Measurements from ENCODE around the gene PDZK1IP1.

The PDZK1IP1 gene, protein sequence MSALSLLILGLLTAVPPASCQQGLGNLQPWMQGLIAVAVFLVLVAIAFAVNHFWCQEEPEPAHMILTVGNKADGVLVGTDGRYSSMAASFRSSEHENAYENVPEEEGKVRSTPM

DNA sequence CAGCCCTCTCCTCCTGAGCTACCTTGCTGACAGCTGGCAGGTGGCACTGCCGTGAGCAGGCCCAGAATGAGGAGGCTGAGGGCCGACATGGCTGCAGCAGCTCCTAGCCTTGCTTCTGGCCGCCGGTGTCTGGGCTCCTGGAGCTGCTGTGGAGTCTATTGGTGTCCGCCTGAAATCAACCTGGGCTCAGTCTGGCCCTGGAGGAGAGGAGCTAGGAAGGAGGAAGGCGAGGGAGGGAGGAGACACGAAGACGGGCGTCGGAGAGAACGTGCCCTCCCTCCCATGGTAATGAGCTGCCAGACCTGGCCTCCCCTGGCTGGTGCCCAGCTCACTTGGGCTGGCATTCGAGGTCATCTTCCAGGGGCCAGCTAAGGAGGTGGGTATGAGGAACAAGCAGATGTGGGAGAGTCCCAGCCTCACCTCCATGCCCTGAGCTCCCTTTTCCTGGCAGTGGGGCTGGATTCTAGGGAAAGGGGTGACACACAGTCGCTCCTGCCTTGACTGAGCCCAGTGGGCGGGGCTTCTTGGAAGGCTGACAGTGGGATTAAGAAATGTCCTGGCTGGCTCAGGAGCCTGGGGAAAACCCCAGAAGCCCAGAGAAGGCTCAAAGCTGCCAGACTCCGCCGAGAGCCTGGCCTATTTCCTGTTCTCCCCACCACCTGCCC, at the start of gene PDZK1IP1:
TSS of gene PDZK1IP1 (minus strand) at position 193 of the 665 bp plus-strand sequence. CDS start at position 89, 104 bp downstream.
- no peak for DNase-seq

DNA sequence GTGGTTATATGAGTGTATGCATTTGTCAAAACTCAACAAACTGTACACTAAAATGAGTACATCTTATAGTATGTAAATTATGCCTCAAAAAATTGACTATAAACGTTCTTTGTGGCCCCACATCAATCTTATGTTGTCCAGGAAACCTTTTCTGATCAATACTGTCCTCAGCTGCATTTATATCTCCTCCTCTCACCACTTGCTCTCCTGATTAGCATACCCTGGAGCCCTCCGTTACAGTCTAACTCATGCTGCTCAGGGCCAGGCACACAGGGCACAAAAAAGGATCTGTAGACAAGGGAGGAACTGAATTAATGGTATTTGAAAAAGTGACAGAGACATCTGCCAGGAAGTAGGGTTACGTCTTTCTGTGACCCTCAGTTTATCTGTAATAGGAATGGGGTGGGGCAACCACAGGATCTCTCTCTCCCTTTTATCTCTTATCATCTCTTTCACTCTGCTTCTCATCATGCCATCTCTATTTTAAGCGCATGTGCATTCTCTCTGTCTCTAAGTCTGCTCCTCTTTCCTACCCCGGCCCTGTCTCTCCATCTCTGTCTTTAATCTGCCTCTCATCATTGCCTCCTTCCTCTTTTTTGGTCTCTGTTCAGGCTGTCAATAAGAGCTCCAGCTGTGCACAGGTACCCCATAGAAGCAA, 49.2 kb upstream of the PDZK1IP1 start:
- no peak for DNase-seq

DNA sequence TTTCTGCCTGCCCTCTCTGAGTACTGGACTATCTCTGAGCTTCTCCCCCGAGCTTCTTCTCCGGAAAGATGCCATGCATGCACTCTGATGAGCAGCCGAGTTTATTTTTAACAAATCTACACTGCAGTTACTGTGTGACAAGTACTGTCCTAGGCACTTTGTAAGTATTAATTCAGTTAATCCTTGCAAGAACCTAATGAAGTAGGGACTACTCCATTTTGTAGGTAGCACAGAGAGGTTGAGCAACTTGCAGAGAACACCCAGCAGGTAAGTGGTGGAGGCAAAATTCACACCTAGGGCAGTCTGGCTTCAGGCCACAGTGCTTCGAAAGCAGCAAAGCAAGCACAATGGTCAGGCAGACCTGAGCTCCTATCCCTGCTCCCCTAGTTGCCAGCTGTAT, 46.0 kb upstream of the PDZK1IP1 start:
- DNase-seq: no peak

DNA sequence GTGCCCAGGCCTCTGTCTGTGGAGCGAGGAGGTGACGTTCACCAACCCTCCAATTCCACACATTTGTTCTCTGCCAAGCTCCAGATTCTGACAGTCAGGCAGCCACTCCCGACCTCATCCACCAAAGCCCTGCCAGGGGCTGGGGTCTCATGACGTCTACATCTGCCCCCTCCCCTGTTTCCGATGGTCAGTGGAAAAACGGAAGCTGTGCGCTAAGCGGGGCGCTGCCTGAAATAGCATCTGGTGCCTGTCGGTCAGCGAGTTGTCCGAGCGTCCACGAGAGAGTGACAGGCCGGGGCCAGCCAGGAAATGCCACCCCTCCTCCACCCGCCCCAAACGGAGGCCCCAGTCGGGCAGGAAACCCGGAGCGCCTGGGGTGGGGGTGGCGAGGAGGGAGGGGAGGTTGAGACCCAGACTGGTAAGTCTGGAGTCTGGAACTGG, 45.4 kb upstream of the PDZK1IP1 start:
- DNase-seq: peak in 1 of 2 donors; percentile 41

DNA sequence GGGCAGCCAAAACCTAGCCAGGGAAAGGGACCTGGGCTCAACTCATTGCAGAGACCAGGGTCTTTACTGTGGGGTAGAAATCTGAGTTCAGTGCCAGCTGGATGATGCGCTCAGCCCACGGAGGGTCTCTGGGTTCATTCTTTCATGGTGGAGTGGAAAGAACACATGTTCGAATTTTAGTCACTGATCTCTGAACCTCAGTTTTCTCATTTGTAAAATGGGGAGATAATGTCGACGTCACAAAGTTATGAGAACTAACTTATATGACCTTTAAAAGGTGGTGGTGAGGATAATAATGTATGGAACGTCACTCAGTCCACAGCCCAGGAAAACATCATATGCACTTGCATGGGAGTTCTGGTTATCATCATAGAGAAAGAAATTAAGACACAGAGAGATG, 43.4 kb upstream of the PDZK1IP1 start:
- DNase-seq: no peak

DNA sequence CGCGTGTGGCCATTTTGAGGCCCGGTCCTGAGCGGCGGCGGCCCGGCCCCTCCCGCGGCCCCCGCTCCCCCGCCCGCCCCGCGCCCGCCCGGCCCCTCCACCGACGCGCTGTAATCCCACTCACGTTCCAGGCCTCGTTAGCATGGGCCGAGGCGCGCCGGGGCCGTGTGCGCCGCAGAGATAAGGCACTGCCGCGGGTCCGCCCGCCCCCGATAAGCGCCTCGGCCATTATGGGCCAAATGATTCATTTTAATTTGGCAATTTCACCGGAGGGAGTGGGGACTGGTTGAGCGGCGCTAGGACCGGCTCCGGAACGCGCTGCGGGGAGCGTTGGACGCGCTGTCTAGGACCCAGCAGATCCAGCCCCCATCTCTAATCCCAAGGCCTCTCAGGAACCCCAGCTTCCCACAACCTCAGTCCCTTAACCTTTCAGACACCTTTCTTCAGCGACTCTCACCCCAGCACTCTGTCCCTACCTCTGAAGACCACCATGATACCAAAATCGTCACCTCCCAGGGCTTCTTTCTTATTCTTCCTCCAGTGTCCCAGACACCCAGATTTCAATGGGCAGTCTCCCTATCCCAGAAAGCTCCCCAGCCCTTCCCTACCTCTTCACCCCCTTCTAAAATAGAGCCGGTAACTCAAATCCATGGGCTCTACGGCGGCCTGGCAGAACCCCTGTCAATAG, 42.5 kb upstream of the PDZK1IP1 start, which contains the start of gene TAL1:
TSS of gene TAL1 (minus strand) at position 39 of the 688 bp plus-strand sequence. CDS start 6,337 bp downstream, outside the sequence.
- no peak for DNase-seq

DNA sequence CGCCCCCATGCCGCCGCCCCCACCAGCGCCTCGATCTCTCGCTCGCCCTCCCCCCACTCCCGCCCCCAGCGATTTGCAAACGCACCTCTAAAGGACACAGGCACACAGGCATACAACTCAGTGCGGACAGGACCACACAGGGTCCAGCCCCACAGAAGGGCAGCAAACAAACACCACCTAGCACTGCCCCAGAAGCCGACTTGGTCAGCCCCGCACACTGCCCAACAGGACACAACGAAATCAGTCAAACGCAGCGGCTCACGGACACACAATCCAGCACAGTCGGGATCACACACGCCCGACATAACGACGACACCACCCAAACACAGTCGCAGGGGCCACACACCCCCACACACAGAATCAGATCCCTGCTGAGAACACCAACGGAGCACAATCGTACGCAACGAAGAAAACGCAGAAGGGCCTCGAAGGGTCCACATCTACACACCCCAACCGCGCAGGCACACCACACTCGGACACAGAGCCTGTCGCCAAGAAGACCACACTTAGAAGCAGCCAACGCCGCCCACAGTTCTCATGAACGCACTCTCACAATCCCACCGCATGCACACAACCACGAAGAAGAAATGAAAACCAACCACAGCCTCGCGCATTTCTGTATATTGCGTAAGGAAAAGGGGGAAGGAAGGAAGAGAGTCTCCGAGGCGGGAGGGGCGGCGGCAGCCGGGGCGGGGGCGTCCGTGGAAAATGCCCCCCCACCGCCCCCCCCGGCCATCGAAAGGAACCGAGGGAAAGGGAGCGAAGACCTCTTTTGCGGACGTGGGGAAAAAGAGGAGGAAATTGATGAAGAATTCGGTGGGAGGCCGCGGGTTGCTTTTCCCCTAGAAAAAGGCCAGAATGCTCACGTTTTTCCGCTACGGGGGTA, 41.7 kb upstream of the PDZK1IP1 start:
- DNase-seq: no peak

DNA sequence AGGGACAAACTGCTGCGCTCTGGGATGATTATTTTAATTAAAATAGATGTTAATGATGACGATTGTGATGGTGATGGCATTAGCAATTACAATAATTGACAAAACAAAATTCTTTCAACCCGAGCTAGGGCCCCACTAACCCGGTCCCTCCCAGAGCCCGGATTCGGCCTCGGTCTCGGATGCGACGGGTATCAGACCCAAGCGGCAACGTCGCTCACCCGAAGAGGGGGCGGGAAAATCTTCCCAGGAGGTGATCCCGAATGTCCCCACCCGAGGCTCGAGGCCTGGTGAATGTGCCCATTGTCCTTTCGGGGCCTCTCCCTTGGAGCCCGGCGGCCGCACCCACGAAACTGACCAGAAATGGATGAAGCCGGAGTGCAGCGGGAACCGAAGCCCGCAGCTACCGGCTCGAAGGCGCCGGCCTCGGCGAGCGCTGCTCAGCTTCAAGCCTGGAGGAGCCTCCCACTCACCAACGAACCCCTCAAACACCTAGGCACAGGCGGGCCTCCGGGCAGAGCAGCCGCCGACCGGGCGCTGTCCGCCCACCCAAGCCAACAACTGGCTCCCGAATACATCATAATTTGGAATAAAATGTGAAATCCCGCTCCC, 41.0 kb upstream of the PDZK1IP1 start:
- DNase-seq: no peak

DNA sequence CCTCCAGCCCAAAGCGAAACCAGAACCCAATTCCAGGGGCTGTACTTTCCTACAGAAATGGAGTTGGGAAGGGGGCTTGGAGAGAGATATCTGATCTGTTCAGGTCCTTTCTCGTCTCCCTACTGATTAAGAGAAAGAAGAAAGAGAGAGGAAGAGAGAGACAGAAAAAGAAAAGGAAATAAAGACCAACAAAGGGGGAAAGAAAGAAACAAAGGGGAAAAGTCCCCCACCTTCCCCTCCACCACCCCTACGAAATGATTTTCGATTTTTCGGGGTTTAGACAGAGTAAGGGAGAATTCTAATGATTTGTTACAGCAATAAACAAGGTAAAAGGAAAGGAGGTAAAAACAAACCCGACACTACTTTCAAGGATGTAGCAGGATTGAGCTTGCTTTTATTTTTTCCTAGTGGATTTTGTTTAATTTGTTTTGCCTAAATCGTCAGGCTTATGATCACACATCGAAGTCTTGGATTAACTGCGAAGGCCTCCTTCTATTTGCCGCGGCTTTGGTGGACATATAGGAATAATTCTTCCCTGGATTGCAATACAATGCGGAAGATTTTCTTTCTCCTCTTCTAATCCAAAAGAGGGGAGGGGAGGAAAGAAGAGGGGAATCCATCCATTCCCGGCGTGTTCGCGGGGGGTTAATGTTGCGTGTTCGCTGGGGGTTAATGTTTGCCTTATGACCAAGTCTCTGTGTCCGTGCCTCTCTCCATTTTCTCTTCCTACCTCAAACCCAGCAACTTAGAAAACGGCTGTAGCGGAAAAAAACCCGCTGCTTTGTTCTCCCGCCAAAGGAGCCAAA, 40.3 kb upstream of the PDZK1IP1 start:
- DNase-seq: no peak

DNA sequence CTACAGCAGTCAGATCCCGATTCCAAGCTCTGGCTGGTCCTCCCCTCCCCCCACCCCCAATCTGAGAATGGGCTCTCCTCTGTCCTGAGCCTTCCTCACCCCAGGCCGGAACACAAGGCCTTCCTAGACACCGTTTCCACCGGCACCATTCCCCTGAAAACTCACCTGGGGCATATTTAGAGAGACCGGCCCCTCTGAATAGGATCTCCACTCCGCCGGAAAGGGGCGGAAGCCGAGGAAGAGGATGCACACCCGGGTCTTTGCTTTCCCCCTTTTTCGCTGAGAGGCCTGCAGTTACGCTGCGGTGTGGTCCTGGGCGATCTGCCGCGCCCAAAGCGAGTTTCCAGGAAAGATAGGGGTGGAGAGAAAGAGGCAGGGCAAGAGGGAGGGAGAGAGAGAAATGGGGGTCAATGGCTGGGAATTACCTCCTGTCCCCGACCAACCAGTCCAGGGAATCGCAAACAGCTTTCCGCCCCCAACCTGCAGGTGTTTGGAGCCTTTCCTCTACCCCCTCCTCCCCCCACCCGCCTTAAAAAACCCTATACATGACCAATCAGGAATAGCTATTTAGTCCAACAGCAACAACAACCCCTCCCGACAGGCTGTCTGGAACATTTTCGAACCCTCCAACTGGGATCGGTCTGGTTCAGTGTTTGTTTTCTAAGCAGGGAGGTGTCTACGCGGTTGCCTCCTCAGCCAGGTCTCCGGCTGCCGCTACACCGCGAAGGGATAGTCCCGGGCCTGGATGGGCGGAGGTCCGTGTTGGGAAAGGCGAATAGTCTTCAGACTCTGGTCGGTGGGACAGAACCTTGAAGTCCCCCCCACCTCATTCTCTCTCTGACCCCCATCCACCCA, 39.4 kb upstream of the PDZK1IP1 start:
- no peak for DNase-seq

DNA sequence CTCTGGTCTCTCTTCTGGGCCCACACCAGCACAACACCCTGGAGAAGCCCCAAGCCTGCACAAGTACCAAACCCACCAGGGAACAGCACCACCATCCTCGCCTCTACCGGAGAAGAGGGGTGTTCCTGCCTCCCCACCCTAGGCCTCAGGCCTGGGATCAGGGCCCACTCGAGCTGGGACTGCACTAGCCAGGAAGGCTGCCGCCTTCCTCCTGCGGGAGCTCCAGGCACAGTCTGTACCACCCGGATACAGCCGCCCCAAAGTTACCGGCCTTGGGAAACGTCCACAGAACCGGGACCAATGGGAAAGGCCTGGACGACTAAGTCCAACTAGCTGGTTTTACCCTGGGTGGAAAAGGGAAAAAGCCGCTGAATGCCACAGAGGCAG, 38.8 kb upstream of the PDZK1IP1 start:
- no peak for DNase-seq

DNA sequence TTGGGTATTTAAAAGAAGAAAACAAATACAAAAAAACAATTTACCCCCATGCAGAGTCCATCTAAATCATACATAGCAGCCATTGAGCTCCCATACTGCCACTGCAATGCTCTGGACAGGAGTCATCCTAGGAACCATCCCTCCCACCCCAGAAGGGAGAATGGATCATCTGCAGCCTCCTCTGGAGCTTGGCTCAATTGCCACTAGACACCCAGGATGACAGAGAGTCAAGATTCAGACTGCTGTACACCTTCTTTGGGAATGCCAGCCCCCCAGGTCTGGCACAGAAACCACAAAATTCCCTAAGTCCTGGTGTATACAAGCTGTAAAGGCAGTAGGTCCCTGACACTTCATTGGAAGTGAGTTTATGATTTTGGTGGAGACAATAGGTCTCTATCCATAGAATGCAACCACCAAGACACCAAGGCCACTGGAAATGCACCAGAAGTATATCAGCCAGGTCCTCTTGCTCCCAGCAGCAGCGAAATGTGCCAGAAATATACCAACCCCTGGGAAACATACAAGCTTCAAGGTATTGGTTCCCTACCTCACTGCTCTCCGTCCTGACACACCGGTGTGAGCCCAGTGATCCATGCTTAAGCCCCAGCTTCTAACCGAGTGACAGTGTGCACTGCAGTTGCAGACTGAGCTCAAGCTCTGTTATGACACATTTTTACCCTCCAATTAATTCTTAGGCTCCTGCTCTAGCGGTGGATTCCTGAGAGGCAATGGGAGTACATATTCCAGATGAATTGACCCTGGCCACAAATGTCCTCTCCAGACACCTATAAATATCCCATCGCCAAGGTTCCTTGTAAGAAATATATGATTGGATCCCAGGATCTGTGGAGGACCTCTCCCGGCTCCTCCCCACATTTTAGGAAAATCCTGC, 37.8 kb upstream of the PDZK1IP1 start:
- DNase-seq: no peak

DNA sequence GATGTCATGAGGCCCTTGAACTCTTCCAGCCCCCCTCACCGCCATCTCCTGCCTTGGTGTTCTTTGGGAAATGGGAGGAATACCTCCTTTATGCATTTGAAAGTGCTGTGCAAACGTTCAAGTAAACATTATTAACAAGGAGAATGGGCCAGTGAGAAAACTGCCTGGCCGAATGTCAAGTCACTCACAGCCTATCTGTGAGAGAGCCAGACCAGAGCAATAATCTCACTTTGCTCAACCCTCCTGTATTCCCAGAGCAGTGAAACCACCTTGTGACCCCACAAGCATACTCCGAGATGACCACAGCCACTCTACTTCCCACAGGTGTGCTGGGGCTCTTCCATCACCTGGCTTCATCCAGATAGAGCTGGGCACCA, 37.0 kb upstream of the PDZK1IP1 start:
- no peak for DNase-seq

DNA sequence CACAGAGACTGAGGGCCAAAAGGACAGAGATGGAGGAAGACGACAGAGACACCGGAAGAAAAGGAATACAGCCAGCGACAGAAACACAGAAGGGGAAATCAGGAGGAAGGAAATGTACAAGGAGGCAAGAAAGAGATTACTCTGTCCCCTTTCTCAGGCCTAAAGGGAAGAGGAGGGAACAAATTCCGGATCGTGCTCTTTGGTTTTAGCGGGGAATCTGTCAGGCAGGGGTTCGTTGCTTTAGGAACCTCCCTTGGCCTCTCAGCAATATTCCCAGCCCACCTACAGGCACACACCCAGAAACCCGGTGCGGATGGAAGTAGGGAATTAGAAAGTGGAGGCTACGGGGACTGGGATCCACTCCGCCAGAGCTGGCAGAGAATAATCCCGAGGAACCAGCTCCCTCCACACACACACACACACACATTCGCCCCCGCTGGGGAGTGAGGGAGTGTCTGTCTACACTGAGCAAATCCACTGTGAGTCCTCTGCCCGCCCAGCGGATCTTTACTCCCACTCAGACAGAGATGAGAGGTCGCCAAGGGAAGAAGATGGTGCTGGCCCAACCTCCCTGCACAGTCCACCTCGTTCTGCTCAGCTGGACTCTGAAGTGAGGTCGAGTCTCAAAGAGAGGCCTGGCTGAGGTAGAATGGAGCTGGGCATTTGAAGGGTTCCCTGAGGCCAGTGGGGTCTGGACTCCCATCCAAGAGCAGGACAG, 36.4 kb upstream of the PDZK1IP1 start:
- no peak for DNase-seq

DNA sequence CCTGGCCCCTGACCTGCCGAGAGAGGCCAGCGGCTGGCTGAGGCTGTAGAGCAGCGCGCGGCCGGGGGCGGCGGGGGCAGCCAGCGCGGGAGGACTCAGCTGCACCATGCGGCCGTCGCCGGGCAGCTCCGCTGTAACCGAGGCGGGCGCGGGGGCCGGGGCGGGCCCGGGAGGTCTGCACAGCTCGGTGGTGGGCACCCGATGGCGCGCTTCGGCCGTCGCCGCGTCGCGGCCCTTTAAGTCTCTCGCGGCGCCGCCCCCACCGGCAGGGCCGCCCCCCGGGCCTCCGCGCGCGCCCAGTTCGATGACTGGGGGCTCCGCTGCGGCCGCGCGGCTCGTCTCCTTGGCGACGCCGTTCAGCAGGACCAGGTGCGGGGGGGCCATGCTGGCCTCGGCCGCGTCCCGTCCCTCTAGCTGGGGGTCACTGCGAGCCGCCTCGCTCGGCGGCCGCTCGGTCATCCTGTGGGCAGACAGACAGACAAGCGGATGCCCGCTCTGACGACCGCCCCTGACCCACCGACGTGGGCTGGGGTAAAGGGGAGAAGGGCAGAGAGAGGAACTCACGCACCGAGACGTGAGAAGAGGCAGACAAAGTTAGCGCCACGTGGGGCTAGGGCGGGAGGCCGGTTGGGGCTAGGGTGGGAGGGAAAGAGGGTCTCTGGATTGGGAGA, 35.7 kb upstream of the PDZK1IP1 start:
- no peak for DNase-seq

DNA sequence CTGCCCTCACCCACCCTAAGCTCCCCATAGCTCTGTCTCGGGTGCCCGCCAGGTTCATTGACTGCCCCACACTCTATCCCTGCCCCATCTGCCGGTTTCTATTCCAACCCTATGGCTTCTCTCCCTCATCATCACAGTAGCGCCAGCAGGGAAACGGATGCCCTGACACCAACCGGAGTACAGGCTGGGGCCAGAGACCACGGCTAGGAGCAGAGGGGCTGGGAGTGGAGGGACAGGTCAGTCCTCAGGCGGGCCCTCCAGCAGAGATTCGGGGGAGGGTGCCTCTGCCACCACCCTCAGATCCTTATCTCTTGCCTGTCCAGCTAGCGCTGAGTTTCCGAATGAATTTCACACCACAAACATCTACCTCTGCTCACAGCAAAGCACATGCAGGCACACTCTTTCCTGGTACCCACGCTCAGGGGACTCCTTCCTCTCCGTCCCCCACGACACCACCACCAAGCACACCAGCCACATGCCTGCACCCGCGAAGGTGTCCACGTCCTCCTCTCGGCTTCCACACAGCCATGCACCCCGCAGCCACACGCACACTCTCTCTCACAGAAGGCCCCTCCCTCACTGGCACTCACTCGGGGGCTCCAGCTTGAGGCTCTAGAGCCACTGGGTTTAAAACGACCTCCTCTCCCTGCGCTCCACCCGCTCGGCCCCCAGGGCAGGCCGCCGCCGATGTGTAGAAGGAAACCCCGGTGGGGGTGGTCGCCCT, 35.0 kb upstream of the PDZK1IP1 start:
- DNase-seq: no peak
